Nephron (organoid): ENCODE measurements around the gene KCTD21.
"Not testable (repeated sequence)": the region's sequence is repeated elsewhere in the genome, so short reads cannot be mapped to it uniquely, and the experiment has no call there.

Experiments used
- H3K27ac Mint-ChIP-seq, 3 experiments: 2 replicates each; pipeline ENCODE4 v1.8.0; 2020; ENCODE audit warnings: mixed read lengths in 3 of 3, mild to moderate bottlenecking in 2 of 3, moderate library complexity in 1 of 3
- H3K27me3 Mint-ChIP-seq: 2 replicates; pipeline ENCODE4 v1.8.0; 2021; ENCODE audit warnings: low read depth, mild to moderate bottlenecking, moderate library complexity, mixed read lengths
- H3K36me3 Mint-ChIP-seq: 2 replicates; pipeline ENCODE4 v1.8.0; 2020; ENCODE audit warnings: low read depth, mixed read lengths
- H3K4me1 Mint-ChIP-seq: 2 replicates; pipeline ENCODE4 v1.8.0; 2020; ENCODE audit warnings: mixed read lengths
- H3K4me3 Mint-ChIP-seq, 3 experiments: 2 replicates each; pipeline ENCODE4 v1.8.0; 2020; ENCODE audit warnings: mild to moderate bottlenecking in 3 of 3, mixed read lengths in 3 of 3, moderate library complexity in 2 of 3
- H3K9me3 Mint-ChIP-seq: 2 replicates; pipeline ENCODE4 v1.8.0; 2020; ENCODE audit warnings: mixed read lengths
- CTCF ChIP-seq, 3 experiments: fragments of 200-600 bp; sonication (generic); IDR thresholded peaks; one replicate each; pipeline ENCODE4 v1.5.0; 2021; ENCODE audit warnings: antibody characterized with exemption in 3 of 3; ENCODE audit not compliant: unreplicated experiment in 3 of 3

The KCTD21 gene

GRCh38 chr11:78179459-78180071 is 8.9 kb downstream of the KCTD21 start:
- no peaks in the 10 kb centered on the region for H3K9me3 Mint-ChIP-seq
- TF ChIP-seq CTCF (IDR thresholded peaks at IDR 0.05; ENCODE audit: unreplicated experiment in 3 of 3) = no peak
- H3K27ac Mint-ChIP-seq = no peak overlapping the region
- no peak overlapping the region for H3K4me3 Mint-ChIP-seq
- H3K27me3 Mint-ChIP-seq = no peaks in the 10 kb centered on the region
- H3K4me1 Mint-ChIP-seq = no peaks in the 10 kb centered on the region
- H3K36me3 Mint-ChIP-seq = peaks cover 14% of the 10 kb centered on the region

- H3K4me1 Mint-ChIP-seq = no peaks in the 10 kb centered on the region
- peaks cover 32% of the 10 kb centered on the region for H3K36me3 Mint-ChIP-seq
- no peak overlapping the region for H3K27ac Mint-ChIP-seq
- no peak for TF ChIP-seq CTCF (IDR thresholded peaks at IDR 0.05; ENCODE audit: unreplicated experiment in 3 of 3)
- H3K9me3 Mint-ChIP-seq = no peaks in the 10 kb centered on the region
- H3K4me3 Mint-ChIP-seq = no peak overlapping the region
- H3K27me3 Mint-ChIP-seq = no peaks in the 10 kb centered on the region
Observed at GRCh38 chr11:78177216-78177615, 11.2 kb downstream of the KCTD21 start.

GRCh38 chr11:78176605-78177141 is 11.8 kb downstream of the KCTD21 start:
- Mint-ChIP-seq H3K4me3 (no peak overlapping the region), H3K9me3 (no peaks in the 10 kb centered on the region), H3K27ac (no peak overlapping the region), H3K36me3 (peaks cover 33% of the 10 kb centered on the region), H3K4me1 (no peaks in the 10 kb centered on the region), H3K27me3 (no peaks in the 10 kb centered on the region)
- TF ChIP-seq CTCF (IDR thresholded peaks at IDR 0.05; ENCODE audit: unreplicated experiment in 3 of 3) = no peak

- peaks cover 33% of the 10 kb centered on the region for H3K36me3 Mint-ChIP-seq
- not testable (repeated sequence) for H3K4me1 Mint-ChIP-seq, H3K27me3 Mint-ChIP-seq, H3K27ac Mint-ChIP-seq, H3K9me3 Mint-ChIP-seq, H3K4me3 Mint-ChIP-seq
Observed at GRCh38 chr11:78175862-78176261, 12.6 kb downstream of the KCTD21 start.

- Mint-ChIP-seq H3K4me3 (no peak overlapping the region), H3K4me1 (peaks cover 18% of the 10 kb centered on the region), H3K36me3 (peaks cover 33% of the 10 kb centered on the region), H3K9me3 (no peaks in the 10 kb centered on the region), H3K27me3 (no peaks in the 10 kb centered on the region), H3K27ac (no peak overlapping the region)
- TF ChIP-seq CTCF (IDR thresholded peaks at IDR 0.05; ENCODE audit: unreplicated experiment in 3 of 3) = no peak
Observed at GRCh38 chr11:78171951-78172350, 16.5 kb downstream of the KCTD21 start.

GRCh38 chr11:78170874-78171549 is 17.4 kb downstream of the KCTD21 start:
- H3K4me3 Mint-ChIP-seq = no peak overlapping the region
- no peak for TF ChIP-seq CTCF (IDR thresholded peaks at IDR 0.05; ENCODE audit: unreplicated experiment in 3 of 3)
- H3K9me3 Mint-ChIP-seq = no peaks in the 10 kb centered on the region
- peak overlapping the region; percentile 27 to 75 (median 46) for H3K27ac Mint-ChIP-seq
- H3K36me3 Mint-ChIP-seq = peaks cover 28% of the 10 kb centered on the region
- H3K4me1 Mint-ChIP-seq = peaks cover 18% of the 10 kb centered on the region
- H3K27me3 Mint-ChIP-seq = no peaks in the 10 kb centered on the region
